ENCODE data around the gene NME4.
"Not testable (repeated sequence)": the region's sequence is repeated elsewhere in the genome, so short reads cannot be mapped to it uniquely, and the experiment has no call there.

The NME4 gene

GRCh38 chr16:383326-384051 is 13.5 kb upstream of the NME4 start:
- DNase-seq (ENCODE audit: low read depth), result no peak
- H3K4me3 ChIP-seq (ENCODE audit: control insufficient read depth, low read depth, low read length), result no peak overlapping the region
- TF ChIP-seq CTCF (IDR thresholded peaks at IDR 0.05; ENCODE audit: control insufficient read depth, insufficient read depth, low read depth, low read length, missing control alignments), result no peak

DNA sequence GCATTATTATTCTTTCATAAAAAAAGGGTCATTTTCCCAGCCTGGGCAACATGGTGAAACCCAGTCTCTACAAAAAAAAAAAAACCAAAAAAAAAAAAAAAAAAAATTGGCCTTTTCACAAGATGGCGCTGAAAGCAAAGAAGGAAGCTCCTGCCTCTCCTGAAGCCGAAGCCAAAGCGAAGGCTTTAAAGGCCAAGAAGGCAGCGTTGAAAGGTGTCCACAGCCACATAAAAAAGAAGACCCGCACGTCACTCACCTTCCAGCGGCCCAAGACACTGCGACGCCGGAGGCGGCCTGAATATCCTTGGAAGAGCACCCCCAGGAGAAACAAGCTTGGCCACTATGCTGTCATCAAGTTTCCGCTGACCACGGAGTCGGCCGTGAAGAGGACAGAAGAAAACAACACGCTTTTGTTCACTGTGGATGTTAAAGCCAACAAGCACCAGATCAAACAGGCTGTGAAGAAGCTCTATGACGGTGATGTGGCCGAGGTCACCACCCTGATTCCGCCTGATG is 10.3 kb upstream of the NME4 start:
- no peak for DNase-seq (ENCODE audit: low read depth)
- no peak overlapping the region for H3K4me3 ChIP-seq (ENCODE audit: control insufficient read depth, low read depth, low read length)
- no peak for TF ChIP-seq CTCF (IDR thresholded peaks at IDR 0.05; ENCODE audit: control insufficient read depth, insufficient read depth, low read depth, low read length, missing control alignments)

GRCh38 chr16:387761-388666 is 9.0 kb upstream of the NME4 start:
- DNase-seq (ENCODE audit: low read depth); H3K4me3 ChIP-seq (ENCODE audit: control insufficient read depth, low read depth, low read length): not testable (repeated sequence)

- TF ChIP-seq CTCF (IDR thresholded peaks at IDR 0.05; ENCODE audit: control insufficient read depth, insufficient read depth, low read depth, low read length, missing control alignments), result no peak
- H3K4me3 ChIP-seq (ENCODE audit: control insufficient read depth, low read depth, low read length), result no peak overlapping the region
- no peak for DNase-seq (ENCODE audit: low read depth)
Measured at GRCh38 chr16:389352-389751, 7.6 kb upstream of the NME4 start.

DNA sequence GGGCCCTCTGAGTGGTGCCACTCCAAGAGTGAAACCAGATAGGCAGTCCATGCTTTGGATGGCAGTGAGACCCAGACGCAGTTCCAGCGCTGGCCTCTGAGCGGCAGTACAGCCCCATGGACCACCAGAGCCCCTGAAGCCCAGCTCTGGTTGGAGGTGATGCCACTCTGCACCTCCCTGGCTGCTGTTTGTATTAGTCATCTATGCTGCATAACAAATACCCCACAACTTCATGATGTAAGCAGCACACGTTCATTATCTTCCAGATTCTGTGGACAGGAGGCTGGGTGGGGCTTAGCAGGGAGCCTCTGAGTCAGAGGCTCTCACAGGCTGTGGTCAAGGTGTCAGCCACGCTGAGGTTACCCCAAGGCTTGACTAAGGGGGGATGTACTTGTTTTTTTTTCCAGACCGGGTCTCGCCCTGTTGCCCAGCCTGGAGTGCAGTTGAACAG is 5.1 kb upstream of the NME4 start:
- no peak overlapping the region for H3K4me3 ChIP-seq (ENCODE audit: control insufficient read depth, low read depth, low read length)
- peak; percentile 89 for TF ChIP-seq CTCF (IDR thresholded peaks at IDR 0.05; ENCODE audit: control insufficient read depth, insufficient read depth, low read depth, low read length, missing control alignments)
- peak; percentile 23 for DNase-seq (ENCODE audit: low read depth)

DNA sequence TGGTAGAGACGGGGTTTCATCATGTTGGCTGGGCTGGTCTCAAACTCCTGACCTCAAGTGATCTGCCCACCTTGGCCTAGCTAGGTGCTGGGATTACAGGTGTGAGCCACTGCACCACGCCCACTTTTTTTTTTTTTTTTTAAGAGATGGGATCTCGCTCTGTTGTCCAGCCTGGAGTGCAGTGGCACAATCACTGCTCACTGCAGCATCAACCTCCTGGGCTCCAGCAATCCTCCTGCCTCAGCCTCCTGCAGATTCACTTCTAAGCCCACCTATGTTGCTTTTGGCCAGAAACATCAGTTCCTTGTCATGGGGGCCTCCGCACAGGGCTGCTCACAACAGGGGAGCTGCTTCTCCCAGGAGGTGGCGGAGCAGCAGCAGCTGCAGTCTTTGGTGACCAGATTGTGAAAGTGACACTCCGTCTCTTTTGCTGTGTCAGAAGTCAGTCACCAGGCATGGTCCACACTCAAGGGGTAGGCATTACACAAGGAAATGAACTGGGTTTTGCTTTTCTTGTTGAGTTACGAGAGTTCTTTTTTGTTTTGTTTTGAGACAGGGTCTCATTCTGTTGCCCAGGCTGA is 4.5 kb upstream of the NME4 start:
- no peak for TF ChIP-seq CTCF (IDR thresholded peaks at IDR 0.05; ENCODE audit: control insufficient read depth, insufficient read depth, low read depth, low read length, missing control alignments)
- DNase-seq (ENCODE audit: low read depth), result no peak
- H3K4me3 ChIP-seq (ENCODE audit: control insufficient read depth, low read depth, low read length), result no peak overlapping the region
